Skin epidermis (tissue), 12 donors: Measurements from ENCODE around the gene ARAP3.
"Not testable (repeated sequence)": the region's sequence is repeated elsewhere in the genome, so short reads cannot be mapped to it uniquely, and the experiment has no call there.

Experiments
- H3K27ac ChIP-seq, 21 experiments: fragments of 200-600 bp; sonication (generic) in 11 of 21; one replicate each; pipeline ENCODE4 v1.5.0; 2020; ENCODE audit warnings: mild to moderate bottlenecking in 3 of 21, inconsistent platforms in 2 of 21, moderate library complexity in 2 of 21
- H3K4me3 ChIP-seq, 7 experiments: fragments of 200-600 bp; sonication (generic) in 2 of 7; one replicate each; pipeline ENCODE4 v1.5.0; 2020; ENCODE audit warnings: inconsistent platforms in 2 of 7, mild to moderate bottlenecking in 2 of 7, moderate library complexity in 1 of 7

Gene ARAP3

DNA sequence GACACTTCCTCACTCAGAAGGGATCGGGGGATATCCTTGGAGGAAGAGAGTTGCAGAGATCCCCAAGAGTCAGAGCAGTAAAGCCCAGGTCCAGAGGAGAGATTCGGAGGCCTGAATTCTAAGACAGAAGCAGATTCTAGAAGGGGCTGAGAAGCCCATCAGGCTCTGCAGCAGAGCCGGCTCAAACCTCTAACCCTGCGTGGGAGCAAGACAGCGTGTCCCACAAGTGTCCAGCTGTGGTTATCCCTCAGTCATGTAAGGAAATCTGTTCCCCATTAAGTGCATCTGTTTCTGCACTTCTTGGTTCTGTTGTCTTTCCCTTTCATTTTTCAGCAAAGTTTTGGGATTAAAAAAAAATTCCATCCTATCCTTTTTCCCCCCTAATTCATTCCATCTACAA, 58.4 kb downstream of the ARAP3 start:
- Histone ChIP-seq H3K27ac (peak overlapping the region in 13 of 21 experiments; percentile 0 to 83 (median 66)), H3K4me3 (no peak overlapping the region)

DNA sequence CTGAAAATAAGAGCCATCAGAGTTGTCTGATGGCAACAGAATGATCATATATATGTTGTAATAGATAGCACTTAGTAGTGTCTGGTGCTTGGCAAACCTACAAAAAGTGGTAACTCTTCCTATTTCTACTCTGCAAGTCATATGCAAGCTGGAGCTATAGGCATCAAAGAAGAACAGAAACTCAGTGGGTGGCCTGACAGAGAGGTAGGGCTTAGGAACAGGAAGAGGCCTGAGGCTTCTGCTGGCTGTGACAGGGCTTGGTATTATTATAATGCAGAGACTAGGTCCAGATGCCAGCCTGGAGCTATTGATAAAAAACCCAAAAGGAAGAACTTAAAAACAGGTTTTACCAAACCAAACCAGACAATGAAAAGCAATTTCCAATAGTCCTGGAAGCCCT, 58.8 kb downstream of the ARAP3 start:
- Histone ChIP-seq H3K27ac (peak overlapping the region in 14 of 21 experiments; percentile 10 to 83 (median 65)), H3K4me3 (no peak overlapping the region)

GRCh38 chr5:141618804-141619554, 63.1 kb downstream of the ARAP3 start, which contains the start of gene DIAPH1:
Gene DIAPH1 (minus strand): TSS chr5:141619000. CDS start chr5:141618914, 86 bp downstream.
- Histone ChIP-seq H3K4me3 (peak within 1 kb of the TSS; percentile 70 to 98 (median 95)), H3K27ac (peak within 1 kb of the TSS; percentile 81 to 100 (median 97))

DNA sequence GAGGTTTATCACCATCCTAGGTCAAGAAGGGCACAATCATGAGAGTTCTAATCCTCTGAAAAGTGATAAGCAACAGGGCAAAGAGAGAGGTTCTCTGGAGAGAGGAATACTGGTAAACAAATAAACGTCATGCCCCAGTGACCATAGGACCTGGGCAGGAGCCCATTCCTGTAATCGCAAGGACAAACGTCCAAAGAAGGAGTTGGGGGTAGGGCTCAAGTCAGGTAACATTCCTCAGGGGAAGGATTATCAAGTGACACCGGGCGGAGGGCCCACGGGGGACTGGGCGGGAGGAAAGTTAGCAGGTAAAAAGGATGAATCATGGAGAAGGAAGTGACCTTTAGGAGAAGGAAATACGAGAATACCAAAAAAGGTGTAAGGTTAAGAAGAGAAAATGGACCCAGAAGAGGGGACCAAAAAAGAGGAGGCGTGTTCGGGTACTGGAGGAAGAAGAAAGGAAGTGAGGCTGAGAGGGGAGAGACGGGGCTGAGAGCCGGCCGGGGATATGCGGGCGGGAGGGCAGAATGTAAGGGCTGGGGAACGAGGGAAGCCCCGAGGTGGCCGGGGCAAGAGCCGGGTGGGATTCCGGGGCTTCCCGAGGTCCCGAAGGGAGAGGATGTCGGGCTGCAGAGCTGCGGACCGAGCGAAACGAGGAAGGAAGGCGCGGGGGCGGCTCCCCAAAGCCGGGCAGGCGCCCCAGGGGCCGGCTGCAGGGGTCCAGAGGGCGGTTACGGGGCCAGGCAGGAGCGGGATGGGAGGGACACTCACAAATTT, 63.8 kb downstream of the ARAP3 start:
- Histone ChIP-seq H3K27ac (peak overlapping the region; percentile 81 to 100 (median 97)), H3K4me3 (peak overlapping the region; percentile 70 to 98 (median 95))

- peak overlapping the region in 19 of 21 experiments; percentile 94 to 100 (median 97) for H3K27ac ChIP-seq
- peak overlapping the region; percentile 70 to 98 (median 95) for H3K4me3 ChIP-seq
These were observed 64.4 kb downstream of the ARAP3 start for GRCh38 chr5:141617682-141618029.

GRCh38 chr5:141617128-141617527, 64.9 kb downstream of the ARAP3 start:
- H3K27ac ChIP-seq = peak overlapping the region in 17 of 21 experiments; percentile 96 to 100 (median 97)

GRCh38 chr5:141615991-141616720, 65.9 kb downstream of the ARAP3 start:
- Histone ChIP-seq H3K27ac (peak overlapping the region in 8 of 21 experiments; percentile 21 to 99 (median 96)), H3K4me3 (peak overlapping the region in 5 of 7 experiments; percentile 85 to 98 (median 95))

More at GRCh38 chr5:141617128-141617527, 64.9 kb downstream of the ARAP3 start:
- peak overlapping the region; percentile 70 to 98 (median 95) for H3K4me3 ChIP-seq

GRCh38 chr5:141613344-141613743, 68.7 kb downstream of the ARAP3 start:
- H3K27ac ChIP-seq = no peak overlapping the region
- no peak overlapping the region for H3K4me3 ChIP-seq

DNA sequence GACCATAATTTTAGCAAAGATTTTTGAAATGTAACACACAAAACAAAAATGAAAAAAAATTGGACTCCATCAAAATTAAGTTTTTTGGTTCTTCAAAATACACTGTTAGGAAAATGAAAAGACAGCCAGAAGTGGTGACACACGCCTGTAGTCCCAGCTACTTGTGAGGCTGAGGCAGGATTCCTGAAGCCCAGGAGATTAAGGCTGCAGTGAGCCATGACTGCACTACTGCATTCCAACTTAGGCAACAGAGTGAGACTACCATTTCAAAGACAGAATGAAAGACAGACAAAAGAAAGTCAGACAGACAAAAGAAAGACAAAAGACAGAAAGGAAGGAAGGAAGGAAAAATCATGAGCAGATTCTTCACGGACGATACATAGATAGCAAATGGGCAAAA, 70.7 kb downstream of the ARAP3 start:
- H3K4me3 ChIP-seq = no peak overlapping the region
- peak overlapping the region in 1 of 21 experiments; percentile 18 for H3K27ac ChIP-seq

GRCh38 chr5:141609921-141610320, 72.1 kb downstream of the ARAP3 start:
- H3K4me3 ChIP-seq = not testable (repeated sequence)
- peak overlapping the region in 1 of 21 experiments; percentile 85 for H3K27ac ChIP-seq

GRCh38 chr5:141609044-141609443, 73.0 kb downstream of the ARAP3 start:
- H3K27ac ChIP-seq = peak overlapping the region in 4 of 21 experiments; percentile 9 to 85 (median 13)

DNA sequence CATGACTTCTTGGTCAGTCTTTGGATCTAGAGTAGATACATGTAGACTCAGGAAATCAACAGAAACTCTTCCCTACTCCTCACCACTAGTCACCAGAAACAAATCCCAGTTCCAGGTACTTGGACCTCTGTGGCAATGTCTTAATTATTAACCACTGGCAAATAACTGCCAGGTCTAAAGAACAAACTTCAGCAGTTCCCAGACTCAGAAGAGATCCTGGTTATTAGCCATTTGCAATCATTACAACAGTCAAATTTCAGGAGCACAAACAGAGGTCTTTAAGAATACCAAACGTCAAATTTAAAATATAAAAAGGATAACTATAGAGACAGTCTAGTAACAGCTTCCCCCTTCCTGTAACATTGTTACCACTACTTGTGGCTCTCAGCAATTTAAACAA, 73.5 kb downstream of the ARAP3 start:
- H3K27ac ChIP-seq = peak overlapping the region in 11 of 21 experiments; percentile 9 to 86 (median 25)
- no peak overlapping the region for H3K4me3 ChIP-seq

More at GRCh38 chr5:141609044-141609443, 73.0 kb downstream of the ARAP3 start:
- H3K4me3 ChIP-seq = no peak overlapping the region

GRCh38 chr5:141608046-141608445, 74.0 kb downstream of the ARAP3 start:
- H3K27ac ChIP-seq = peak overlapping the region in 12 of 21 experiments; percentile 9 to 86 (median 24)
- H3K4me3 ChIP-seq = no peak overlapping the region

- Histone ChIP-seq H3K4me3 (no peak overlapping the region), H3K27ac (peak overlapping the region in 20 of 21 experiments; percentile 27 to 86 (median 76))
These were observed 76.3 kb downstream of the ARAP3 start for GRCh38 chr5:141605523-141606277.

DNA sequence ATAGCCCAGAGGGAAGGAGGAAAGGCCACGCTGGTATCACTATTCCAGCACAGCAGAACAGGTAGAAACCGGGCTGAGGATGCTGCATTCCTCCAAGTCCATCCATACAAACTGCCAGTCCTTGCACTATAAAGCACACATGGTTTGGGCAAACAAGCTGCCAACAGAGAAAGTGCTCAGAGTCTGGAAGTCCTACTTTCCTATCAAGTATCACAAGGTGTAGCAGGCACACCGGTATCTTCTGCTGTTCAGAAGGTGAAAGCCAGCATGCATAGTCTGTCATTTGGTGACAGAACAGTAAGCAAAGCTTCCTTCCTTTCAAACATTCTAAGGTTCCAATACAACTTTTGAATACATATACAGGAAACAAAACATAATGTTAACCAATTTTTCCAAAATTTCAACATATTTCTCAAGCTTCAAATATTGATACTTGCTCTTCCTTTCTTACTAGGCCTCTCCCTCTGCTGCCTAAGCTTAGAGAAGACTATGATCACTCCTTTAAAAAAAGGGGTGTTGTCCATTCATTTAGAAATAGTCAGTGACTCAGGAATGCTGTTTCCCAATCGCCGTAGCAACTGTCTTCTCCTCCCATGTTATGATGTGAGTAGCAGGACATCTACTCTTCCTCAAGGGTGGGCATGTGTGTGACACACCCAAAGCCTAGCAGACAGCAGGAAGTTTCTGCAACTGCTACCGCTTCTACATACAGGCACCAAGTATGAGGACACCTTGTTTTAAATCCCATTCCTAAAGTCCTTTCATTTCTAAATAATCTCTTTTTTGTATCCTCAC, 77.9 kb downstream of the ARAP3 start:
- Histone ChIP-seq H3K4me3 (no peak overlapping the region), H3K27ac (peak overlapping the region in 20 of 21 experiments; percentile 10 to 86 (median 77))
